NCI-H1417 treated with DMSO at 0.1 percent for 48 hours (cell line): ENCODE measurements around the gene MYL5.
"Not testable (repeated sequence)": the region's sequence is repeated elsewhere in the genome, so short reads cannot be mapped to it uniquely, and the experiment has no call there.

Experiments
- DNase-seq: peaks from one replicate; lab custom pipeline; 2025; lab: John Stamatoyannopoulos, UW

The MYL5 gene

GRCh38 chr4:705278-706082, 31.1 kb downstream of the MYL5 start, which contains the start of gene PCGF3:
Gene PCGF3 (plus strand): TSS chr4:705832. CDS start chr4:733681, 27,849 bp downstream.
- peak; percentile 38 for DNase-seq

DNA sequence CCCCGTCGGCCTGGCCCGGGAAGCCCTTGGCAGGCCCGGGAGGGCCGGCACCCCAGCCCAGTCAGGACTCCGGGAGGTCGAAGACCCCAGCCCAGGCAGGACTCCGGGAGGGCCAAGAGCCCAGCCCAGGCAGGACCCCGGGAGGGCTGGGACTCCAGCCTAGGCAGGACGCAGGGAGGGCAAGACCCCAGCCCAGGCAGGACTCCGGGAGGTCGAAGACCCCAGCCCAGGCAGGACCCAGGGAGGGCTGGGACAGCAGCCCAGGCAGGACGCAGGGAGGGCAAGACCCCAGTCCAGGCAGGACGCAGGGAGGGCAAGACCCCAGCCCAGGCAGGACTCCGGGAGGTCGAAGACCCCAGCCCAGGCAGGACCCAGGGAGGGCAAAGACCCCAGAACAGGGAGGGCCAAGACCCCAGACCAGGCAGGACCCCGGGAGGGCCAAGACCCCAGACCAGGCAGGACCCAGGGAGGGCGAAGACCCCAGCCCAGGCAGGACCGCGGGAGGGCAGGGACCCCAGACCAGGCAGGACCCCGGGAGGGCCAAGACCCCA, 31.8 kb downstream of the MYL5 start:
- DNase-seq = not testable (repeated sequence)

DNA sequence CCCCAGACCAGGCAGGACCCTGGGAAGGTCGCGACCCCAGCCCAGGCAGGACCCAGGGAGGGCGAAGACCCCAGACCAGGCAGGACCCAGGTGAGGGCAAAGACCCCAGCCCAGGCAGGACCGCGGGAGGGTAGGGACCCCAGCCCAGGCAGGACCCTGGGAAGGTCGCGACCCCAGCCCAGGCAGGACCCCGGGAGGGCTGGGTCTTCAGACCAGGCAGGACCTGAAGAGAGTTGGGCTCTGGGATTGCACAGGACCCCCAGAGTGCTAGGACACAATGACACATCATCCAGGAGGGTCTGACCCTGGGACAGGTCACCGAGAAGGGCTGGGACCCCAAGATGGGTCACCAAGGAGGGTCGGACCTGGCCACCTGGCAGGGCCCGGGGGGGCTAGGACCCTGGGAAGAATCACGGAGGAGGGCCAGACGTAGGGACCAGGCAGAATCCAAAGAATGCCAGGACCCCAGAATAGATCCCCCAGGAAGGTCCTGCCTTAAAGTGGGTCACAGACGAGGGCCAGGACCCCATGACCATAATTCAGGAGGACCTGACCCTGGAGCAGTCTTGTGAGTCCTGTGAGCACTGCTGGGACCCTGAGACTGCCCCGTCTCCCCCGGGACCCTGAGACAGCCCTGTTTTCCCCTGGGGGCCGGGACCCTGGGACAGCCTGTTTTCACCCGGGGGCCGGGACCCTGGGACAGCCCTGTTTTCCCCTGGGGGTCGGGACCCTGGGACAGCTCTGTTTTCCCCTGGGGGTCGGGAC, 32.7 kb downstream of the MYL5 start:
- DNase-seq = no peak

GRCh38 chr4:707929-708630, 33.7 kb downstream of the MYL5 start:
- DNase-seq = no peak

DNA sequence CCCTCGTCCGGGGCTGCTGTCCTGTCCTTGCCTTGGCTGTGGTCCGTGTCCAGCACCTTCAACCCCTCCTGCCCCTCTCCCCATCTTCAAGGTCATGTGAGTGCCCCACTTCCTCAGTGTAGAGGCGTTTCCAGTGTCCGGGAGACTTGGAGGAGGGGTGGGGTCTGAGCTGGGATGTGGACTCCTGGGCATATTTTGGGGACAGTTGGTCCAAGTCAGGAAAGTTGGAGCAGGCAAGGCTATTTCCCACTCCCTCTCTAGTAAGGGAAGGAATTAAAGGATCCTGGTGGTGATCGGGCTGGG, 34.2 kb downstream of the MYL5 start:
- DNase-seq = no peak

GRCh38 chr4:709348-709747, 35.0 kb downstream of the MYL5 start:
- DNase-seq = no peak

- DNase-seq = no peak
Measured at GRCh38 chr4:710116-710515, 35.8 kb downstream of the MYL5 start.

- no peak for DNase-seq
Measured at GRCh38 chr4:710916-711315, 36.6 kb downstream of the MYL5 start.

DNA sequence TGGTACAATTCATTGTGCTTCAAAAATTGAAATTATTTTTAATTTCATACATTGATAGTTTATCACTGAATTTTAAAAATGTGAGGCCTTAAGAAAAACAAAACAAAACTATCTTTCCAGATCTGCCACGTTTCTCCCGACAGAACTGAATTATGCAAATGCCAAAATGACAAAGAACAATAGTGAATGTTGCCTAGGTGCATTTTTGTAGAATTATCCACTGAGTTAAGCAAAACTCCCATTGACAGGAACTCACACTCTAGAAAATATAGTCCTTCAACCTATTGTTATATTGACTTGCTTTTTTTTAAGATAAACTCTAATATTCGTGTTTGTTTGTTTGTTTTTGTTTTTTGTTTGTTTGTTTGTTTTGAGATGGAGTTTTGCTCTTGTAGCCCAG, 37.8 kb downstream of the MYL5 start:
- no peak for DNase-seq

GRCh38 chr4:712916-713632, 38.7 kb downstream of the MYL5 start:
- DNase-seq = no peak

GRCh38 chr4:714087-714486, 39.7 kb downstream of the MYL5 start:
- no peak for DNase-seq

DNA sequence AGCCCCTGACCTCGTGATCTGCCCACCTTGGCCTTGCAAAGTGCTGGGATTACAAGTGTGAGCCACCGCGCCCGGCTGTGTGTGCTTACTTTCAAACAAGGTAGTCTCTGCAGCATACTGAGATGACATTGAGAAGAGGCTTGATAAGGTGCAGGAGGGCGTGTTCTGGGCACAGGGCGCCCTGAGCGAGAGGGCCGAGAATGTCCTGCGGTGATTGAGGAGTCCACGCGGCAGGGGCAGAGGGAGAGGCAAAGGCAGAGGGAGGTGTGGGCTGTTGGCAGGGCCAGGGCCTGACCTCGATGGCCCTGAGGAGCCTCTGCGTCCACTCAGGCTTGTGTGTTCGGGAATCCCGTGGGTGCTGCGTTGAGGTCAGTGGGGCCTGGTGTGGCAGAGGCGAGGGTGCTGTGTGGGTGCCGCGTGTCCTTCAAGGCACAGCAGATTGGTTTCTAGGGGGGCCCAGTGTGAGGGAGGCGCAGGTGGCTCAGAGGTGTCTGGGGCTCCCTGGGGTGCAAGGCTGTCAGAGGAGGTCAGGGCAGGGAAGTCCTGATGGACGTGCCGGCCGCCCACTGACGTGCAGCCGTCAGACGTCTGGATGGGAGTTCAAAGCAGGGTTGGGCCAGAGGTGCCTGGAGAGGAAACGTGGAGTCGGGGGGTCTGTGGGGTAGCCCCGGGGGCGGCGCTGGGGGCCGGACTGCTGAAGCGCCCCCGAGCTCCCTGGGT, 43.4 kb downstream of the MYL5 start:
- no peak for DNase-seq

DNA sequence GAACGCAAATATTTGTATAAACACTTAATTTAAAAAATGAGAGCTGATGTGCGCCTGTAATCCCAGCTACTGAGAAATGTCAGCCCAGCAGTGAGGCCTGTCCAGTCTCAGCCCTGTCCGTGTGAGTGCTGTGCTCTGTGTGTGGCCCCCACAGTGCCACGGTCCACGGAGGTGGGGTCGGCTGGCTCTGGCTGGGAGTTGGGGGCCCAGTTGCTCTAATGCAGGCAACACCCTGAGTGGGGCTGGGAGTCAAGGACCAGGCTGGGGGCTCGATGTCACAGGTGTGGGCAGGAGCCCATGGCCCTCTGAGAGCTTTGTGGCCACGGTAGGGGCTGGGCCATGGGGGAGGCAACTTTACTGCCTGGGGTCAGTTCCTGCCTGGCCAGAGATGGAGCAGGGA, 44.1 kb downstream of the MYL5 start:
- no peak for DNase-seq

DNA sequence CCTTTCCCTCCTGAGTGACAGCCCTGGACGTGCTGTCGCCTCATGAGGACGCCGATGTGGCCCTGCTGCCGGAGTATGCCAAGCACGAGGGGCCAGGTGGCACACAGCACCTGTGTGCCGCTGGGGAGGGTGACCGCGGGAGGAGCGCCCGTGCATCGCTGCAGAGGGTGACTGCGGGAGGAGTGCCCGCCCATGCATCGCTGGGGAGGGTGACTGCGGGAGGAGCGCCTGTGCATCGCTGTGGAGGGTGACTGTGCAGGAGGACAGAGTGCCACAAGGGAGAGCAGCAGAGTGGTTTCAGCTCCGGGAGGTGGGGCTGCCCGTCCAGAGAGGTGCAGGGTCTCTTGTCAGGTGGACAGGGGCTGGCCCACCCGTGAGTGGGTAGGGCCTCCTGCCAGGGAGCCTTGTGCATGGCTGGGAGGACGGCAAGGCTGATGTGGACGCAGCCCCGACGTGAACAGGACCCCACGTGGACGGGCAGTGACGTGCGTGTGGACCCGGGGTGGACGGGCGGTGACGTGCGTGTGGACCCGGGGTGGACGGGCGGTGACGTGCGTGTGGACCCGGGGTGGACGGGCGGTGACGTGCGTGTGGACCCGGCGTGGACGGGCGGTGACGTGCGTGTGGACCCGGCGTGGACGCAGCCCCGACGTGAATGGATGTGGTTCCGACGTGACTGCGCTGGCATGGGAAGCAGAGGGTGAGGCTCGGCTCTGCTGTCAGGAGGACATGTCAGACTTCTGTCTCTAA, 45.9 kb downstream of the MYL5 start:
- DNase-seq = no peak

- no peak for DNase-seq
Measured at GRCh38 chr4:721261-722168, 47.2 kb downstream of the MYL5 start.

- no peak for DNase-seq
Measured at GRCh38 chr4:722169-722725, 47.9 kb downstream of the MYL5 start.

- DNase-seq = no peak
Measured at GRCh38 chr4:722851-723360, 48.6 kb downstream of the MYL5 start.

- DNase-seq = no peak
Measured at GRCh38 chr4:723751-724530, 49.6 kb downstream of the MYL5 start.
